Measurements from ENCODE around the gene PLCH1. TPM values are rescaled to one million over a fixed set of nuclear protein-coding genes. Genes with fewer than 3 reads are reported as not detected.

PLCH1 gene
- total and polyA plus RNA-seq, 9 donors, result 0.04 to 6.3 (median 0.79) TPM

- Histone ChIP-seq H3K4me3 (no peak overlapping the region), H3K27ac (no peak overlapping the region), H3K36me3 (no peaks in the 10 kb centered on the region), H3K27me3 (no peaks in the 10 kb centered on the region), H3K4me1 (ENCODE audit: insufficient read depth) (no peaks in the 10 kb centered on the region), H3K9me3 (no peaks in the 10 kb centered on the region)
- 81 to 87% (median 84%) methylated on average over 3 of the region's 3 CpGs for WGBS, 3 donors
- TF ChIP-seq CTCF (IDR thresholded peaks at IDR 0.05), result no peak
- TF ChIP-seq POLR2A (IDR thresholded peaks at IDR 0.05), result no peak
- TF ChIP-seq EP300 (IDR thresholded peaks at IDR 0.05), result no peak
- DNase-seq, result no peak
- intact Hi-C loops (cut with DNase I), result no loop called here
Measured at GRCh38 chr3:155763870-155764463, 19.1 kb upstream of the PLCH1 start.

GRCh38 chr3:155760653-155761052 lies 15.8 kb upstream of the PLCH1 start:
- 91 to 94% (median 93%) methylated on average over 4 of the region's 4 CpGs for WGBS, 3 donors
- no peak overlapping the region for H3K27ac ChIP-seq
- intact Hi-C loops (cut with DNase I), result no loop called here
- TF ChIP-seq POLR2A (IDR thresholded peaks at IDR 0.05) (no peak), CTCF (IDR thresholded peaks at IDR 0.05) (no peak), EP300 (IDR thresholded peaks at IDR 0.05) (no peak)
- H3K4me1 ChIP-seq (ENCODE audit: insufficient read depth), result no peaks in the 10 kb centered on the region
- no peak for DNase-seq
- no peaks in the 10 kb centered on the region for H3K36me3 ChIP-seq
- H3K4me3 ChIP-seq, result no peak overlapping the region
- H3K9me3 ChIP-seq, result no peaks in the 10 kb centered on the region
- H3K27me3 ChIP-seq, result no peaks in the 10 kb centered on the region

- WGBS, 3 donors, result 85 to 92% (median 91%) methylated on average over 7 of the region's 7 CpGs
- TF ChIP-seq CTCF (IDR thresholded peaks at IDR 0.05) (no peak), POLR2A (IDR thresholded peaks at IDR 0.05) (no peak), EP300 (IDR thresholded peaks at IDR 0.05) (no peak)
Measured at GRCh38 chr3:155757577-155757976, 12.7 kb upstream of the PLCH1 start.

GRCh38 chr3:155753038-155753639 lies 8.3 kb upstream of the PLCH1 start:
- intact Hi-C loops (cut with DNase I), result no loop called here

More at GRCh38 chr3:155757577-155757976, 12.7 kb upstream of the PLCH1 start:
- DNase-seq, result no peak
- Histone ChIP-seq H3K36me3 (no peaks in the 10 kb centered on the region), H3K4me1 (ENCODE audit: insufficient read depth) (no peaks in the 10 kb centered on the region), H3K9me3 (no peaks in the 10 kb centered on the region), H3K27me3 (no peaks in the 10 kb centered on the region), H3K27ac (no peak overlapping the region), H3K4me3 (no peak overlapping the region)
- intact Hi-C loops (cut with DNase I), result no loop called here

More at GRCh38 chr3:155753038-155753639, 8.3 kb upstream of the PLCH1 start:
- H3K27me3 ChIP-seq, result no peaks in the 10 kb centered on the region
- H3K4me1 ChIP-seq (ENCODE audit: insufficient read depth), result no peaks in the 10 kb centered on the region
- H3K4me3 ChIP-seq, result no peak overlapping the region
- no peak for DNase-seq
- H3K36me3 ChIP-seq, result no peaks in the 10 kb centered on the region
- no peaks in the 10 kb centered on the region for H3K9me3 ChIP-seq
- no peak for TF ChIP-seq CTCF (IDR thresholded peaks at IDR 0.05)
- no peak for TF ChIP-seq EP300 (IDR thresholded peaks at IDR 0.05)
- no peak for TF ChIP-seq POLR2A (IDR thresholded peaks at IDR 0.05)
- no peak overlapping the region for H3K27ac ChIP-seq
- WGBS, 3 donors, result 78 to 81% (median 79%) methylated on average over 11 of the region's 11 CpGs

All from ovary (tissue), 9 donors.